Stimulated activated CD8-positive, alpha-beta memory T cell treated with anti-CD3 and anti-CD28 coated beads, Interleukin-15, amount 100 ng/mL, for 24 hours (primary cell): ENCODE data around the gene STRIP1.

Source experiments
- DNase-seq: peaks from one replicate; pipeline ENCODE4 v3.0.0-alpha.2; 2020; ENCODE audit warnings: low read depth

STRIP1 gene

DNA sequence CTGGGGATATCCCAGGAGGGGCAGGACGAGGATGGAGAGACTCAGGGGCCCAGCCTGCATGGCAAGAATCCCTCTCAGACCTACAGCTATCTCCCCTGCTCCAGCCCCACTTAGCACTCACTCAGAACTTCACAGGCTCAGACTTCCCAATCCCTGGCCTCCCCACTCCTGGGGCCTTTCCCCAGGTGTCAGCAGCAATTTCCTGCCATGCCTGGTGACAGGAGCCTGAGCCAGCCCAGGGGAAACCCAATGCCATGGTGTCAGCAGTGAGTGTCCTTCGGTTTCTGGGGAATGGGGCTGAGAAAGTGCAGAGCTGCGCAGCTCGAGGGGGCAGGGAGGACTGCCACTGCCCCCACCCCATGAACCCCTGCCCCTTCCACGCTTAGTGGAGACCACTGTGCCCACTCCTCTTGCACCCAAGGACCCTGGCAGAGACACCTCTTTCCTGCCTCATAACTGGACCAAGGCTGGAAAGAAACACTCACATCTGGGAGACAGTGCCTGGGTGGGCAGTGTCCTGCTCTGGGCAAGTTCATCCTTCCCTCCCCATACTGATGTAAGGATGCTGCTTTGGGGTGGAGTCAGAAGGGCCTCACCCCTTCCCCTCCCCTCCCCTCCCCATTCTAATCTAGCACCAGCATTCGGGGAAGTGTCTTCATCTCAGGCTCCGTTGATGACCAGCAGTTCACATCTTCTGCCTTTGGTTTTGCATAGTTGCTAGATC is 60.7 kb downstream of the STRIP1 start:
- DNase-seq, result no peak

DNA sequence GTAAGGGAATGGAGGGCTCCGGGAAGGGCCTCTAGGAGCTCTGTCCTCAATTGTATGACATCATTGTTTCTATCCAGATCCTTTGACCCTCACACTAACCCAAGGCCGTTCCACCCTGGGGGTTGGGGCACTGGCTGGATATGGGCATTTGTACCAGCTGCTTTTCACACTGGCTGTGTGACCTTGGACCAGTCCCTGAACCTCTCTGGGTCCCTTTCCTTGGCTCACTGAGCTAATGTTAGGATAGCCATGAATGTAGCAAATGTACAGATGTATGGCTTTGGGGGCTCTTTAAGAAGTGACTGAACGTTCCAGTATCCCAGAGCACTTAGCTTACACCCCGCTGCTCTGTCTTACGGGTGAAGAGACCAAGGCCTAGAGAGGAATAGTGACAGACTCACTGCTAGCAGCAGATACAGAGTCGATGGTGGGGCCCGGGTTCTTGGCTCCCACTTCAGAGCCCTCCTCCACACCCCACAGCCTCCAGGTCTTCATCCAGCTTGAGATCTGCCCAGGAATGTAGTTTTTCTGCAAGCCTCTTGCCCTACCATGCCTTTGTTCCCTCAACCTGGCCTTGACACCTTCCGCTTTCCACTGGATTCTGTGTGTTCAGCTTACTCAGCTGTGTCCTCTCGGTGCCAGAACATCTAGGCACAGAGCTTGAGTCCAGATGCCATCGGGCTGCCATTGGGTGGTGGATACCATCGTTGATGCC is 63.2 kb downstream of the STRIP1 start:
- no peak for DNase-seq

DNA sequence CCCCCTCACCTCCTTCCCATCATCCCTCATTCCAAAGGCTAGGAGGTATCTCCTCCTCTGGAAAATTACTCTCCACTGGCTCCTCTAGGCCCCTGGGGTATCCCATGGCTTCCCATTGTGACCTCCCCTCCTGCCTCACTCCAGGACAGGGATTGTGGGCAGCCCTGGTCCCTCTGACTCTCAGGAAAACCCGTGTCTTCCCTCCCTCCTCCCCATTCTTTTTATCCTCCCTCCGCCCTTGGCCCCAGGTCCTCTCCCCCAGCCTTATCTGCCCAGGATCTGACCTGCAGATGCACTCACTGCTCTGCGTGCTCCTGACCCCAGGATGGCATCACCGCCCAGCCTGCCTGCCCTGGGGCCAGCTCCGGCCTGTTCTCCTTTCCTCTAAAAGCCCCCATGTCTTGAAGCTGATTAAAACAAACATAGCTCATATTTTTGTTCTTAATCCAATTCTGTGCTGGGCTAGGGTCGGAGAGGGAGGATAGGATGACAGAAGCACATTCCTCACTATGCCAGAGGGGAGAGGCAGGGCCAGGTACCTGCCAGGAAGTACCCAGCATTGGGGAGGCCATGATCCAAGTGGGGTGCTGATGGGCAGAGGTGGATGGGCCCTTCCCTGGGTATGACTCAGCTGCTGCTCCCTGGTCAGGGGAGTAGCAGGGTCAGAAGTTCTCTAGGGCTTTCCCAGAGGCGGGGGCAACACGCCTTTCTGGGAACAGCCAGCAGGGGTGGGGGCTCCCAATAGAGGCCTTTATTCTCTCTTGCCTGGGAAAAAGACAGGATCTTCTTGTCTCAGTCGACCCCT is 64.0 kb downstream of the STRIP1 start:
- no peak for DNase-seq

DNA sequence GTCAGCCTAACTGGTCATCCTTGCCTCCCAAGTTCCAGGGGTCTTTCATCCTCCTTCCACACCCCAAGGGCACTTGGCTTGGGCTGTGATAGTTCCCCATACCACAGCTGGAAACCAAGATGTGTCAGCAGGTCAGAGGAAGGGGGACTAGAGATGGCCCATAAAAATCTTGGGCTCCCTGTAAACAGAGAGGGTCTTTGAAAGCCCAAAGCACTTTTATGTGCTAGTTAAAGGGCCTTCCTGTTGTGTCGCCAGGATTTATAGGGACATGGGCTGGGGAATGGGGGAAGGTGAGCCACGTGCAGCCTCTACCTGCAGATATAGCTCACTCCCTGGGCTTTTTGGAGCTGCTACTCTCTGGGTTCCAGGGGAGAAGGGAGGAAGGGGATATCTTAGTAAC is 65.9 kb downstream of the STRIP1 start:
- no peak for DNase-seq

DNA sequence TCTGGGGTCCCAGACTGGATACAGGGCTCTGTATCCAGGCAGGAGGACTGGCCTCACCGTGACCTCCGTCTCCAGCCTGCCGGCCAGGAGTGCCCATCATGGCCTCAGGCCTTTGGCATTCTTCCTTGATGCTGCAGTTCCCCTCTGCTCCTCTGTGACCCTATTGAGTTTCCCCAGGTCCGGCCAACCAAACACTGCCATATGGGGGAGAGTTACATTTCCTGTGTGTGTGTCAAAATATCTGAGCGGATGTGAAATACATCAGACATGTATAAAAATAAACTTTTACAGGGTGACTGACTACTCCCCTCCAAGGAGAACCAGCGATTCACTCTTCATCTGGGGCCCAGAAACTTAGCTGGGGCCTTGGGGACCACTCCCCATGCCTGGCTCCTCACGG is 67.7 kb downstream of the STRIP1 start:
- no peak for DNase-seq
